Activated CD8-positive, alpha-beta T cell treated with anti-CD3 and anti-CD28 coated beads, Interleukin-2, amount 10 ng/mL, durations not matched to agents 7 days and 5 days (primary cell): ENCODE measurements around the gene PXDN. TPM values are rescaled to one million over a fixed set of nuclear protein-coding genes. Genes with fewer than 3 reads are reported as not detected.

Experiments
- ATAC-seq: fragments of 150-1000 bp; cut with Tn5 transposase; one replicate; pipeline ENCODE4 v1.10.0; 2021; ENCODE audit warnings: moderate library complexity
- CTCF ChIA-PET: fragments of 350-600 bp; sonication (Branson Sonifier 250); formaldehyde crosslinking; loops from one replicate; lab custom pipeline; 2021; ENCODE audit warnings: antibody characterized with exemption; lab: Charles Lee
- POLR2A ChIA-PET: fragments of 350-600 bp; sonication (Branson Sonifier 250); formaldehyde crosslinking; loops from one replicate; lab custom pipeline; 2021; ENCODE audit warnings: antibody characterized with exemption; lab: Charles Lee
- DNase-seq: peaks from one replicate; pipeline ENCODE4 v3.0.0-alpha.2; 2020
- H3K27ac Mint-ChIP-seq: one replicate; pipeline ENCODE4 v1.8.0; 2021; ENCODE audit warnings: mild to moderate bottlenecking, mixed read lengths
- H3K27me3 Mint-ChIP-seq: one replicate; pipeline ENCODE4 v1.8.0; 2021; ENCODE audit warnings: low read depth, mixed read lengths
- H3K36me3 Mint-ChIP-seq: one replicate; pipeline ENCODE4 v1.8.0; 2021; ENCODE audit warnings: low read depth, mixed read lengths
- H3K4me1 Mint-ChIP-seq: one replicate; pipeline ENCODE4 v1.8.0; 2021; ENCODE audit warnings: low read depth, mixed read lengths
- H3K4me3 Mint-ChIP-seq: one replicate; pipeline ENCODE4 v1.8.0; 2021; ENCODE audit warnings: mild to moderate bottlenecking, mixed read lengths
- H3K9me3 Mint-ChIP-seq: one replicate; pipeline ENCODE4 v1.8.0; 2022; ENCODE audit warnings: mixed read lengths; ENCODE audit not compliant: insufficient read depth
- total RNA-seq, 2 experiments: library from RNA; stranded (reverse); gene quantifications; one replicate each; pipeline ENCODE4 v1.2.3, GENCODE V29; 2021

PXDN gene
- total RNA-seq, 2 experiments from 2014 or later, result 0.26 to 0.92 TPM

DNA sequence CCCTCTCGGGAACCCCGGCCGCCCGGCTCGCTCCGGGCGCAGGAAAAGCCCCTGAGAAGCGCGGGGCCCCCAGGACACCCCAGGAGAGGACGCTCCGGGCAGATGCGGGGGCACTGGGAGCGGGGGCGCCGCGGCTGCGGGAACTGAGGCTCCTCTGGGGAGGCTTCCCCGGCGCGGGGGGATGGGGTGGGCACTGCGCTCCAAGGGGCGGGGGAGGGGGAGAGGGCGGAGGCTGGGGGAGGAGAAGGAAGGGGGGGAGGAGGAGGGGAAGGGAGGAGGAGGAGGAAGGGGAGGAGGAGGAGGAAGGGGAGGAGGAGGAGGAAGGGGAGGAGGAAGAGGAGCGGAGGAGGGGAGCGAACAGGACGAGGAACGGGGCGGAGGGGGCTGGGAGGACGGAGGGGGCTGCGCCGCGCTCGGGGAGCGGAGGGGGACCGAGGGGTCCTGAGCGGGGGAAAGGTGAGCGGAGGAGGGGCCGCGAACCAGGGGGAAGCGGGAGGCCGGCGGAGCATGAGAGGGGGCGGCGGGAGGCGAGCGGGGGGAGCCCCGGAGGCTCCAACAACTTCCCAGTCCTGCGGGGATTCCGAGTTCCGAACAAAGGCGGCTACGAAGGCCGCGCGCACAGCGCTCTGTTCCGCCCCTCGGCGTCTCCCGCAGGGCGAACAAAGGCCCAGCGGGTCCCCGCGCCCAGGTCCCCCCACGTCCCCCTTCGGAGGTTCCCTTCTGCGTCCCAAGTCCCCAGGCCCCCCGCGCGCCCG, 742 bp downstream of the PXDN start:
- ChIA-PET POLR2A (no interaction called here), CTCF (no interaction called here)
- Mint-ChIP-seq H3K4me3 (no peak overlapping the region), H3K27me3 (peaks cover 33% of the 10 kb centered on the region), H3K36me3 (no peaks in the 10 kb centered on the region), H3K27ac (no peak overlapping the region), H3K4me1 (peaks cover 9% of the 10 kb centered on the region), H3K9me3 (no peaks in the 10 kb centered on the region)
- DNase-seq (peak; percentile 10), ATAC-seq (peak; percentile 25)

DNA sequence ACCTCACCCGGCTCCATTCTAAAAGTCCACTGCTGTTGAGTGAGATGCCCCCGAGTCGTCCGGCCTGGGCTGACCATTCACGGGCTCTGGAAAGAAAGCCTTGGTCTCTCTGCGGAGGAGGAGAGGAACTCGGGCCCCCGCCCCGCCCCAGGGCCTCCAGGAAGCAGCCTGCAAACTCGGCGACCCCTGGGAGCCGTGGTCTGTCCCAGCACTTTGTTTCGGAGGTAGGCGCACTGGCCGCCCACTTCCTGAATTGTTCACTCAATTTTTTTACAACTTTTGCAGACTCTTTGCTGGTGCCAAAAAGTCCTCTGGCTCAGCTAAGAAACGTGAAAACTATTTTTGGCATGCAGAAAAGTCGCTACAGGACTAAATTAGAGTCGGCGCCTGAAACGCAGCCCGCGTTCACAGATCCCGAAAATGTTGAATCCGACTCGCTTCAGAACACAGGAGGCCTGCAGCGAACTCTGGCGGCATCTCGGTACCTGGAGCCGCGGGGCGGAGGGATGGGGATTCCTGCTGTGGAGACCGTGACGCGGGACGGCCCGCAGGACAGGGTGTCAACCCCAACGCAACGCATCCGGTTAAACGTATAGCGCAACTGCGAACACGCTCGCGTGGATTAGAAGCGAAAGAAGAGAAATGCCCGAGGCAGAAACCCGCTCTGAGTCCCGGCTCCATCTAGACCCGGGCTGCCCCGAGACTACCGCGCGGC, 1.5 kb downstream of the PXDN start:
- ChIA-PET POLR2A (no interaction called here), CTCF (no interaction called here)
- H3K9me3 Mint-ChIP-seq, result no peaks in the 10 kb centered on the region
- H3K4me3 Mint-ChIP-seq, result peak overlapping the region; percentile 59
- peaks cover 9% of the 10 kb centered on the region for H3K4me1 Mint-ChIP-seq
- no peak overlapping the region for H3K27ac Mint-ChIP-seq
- ATAC-seq (peak; percentile 54), DNase-seq (peak; percentile 31)
- H3K27me3 Mint-ChIP-seq, result peaks cover 33% of the 10 kb centered on the region
- no peaks in the 10 kb centered on the region for H3K36me3 Mint-ChIP-seq

DNA sequence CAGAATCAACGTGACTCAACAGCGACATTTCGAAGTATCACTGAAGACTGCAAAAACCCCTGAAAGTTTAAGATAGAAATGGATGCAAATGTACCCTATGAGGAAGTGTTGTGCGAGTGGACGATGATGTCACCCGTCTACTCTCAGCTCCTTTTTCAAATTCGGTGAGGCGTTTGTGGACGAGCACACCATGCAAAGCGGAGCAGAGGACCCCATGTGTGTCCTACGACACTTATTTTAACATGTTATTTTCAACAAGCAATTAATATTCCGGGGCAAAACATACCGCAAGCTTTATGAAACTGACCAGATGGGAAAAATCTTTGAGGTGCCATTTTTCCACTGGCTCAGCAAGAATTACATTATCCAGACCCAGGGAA, 2.0 kb downstream of the PXDN start:
- Mint-ChIP-seq H3K4me1 (peaks cover 9% of the 10 kb centered on the region), H3K27ac (no peak overlapping the region), H3K9me3 (no peaks in the 10 kb centered on the region), H3K4me3 (peak overlapping the region; percentile 25), H3K36me3 (no peaks in the 10 kb centered on the region), H3K27me3 (peaks cover 33% of the 10 kb centered on the region)
- ChIA-PET POLR2A (no interaction called here), CTCF (no interaction called here)
- no peak for ATAC-seq
- DNase-seq, result no peak

DNA sequence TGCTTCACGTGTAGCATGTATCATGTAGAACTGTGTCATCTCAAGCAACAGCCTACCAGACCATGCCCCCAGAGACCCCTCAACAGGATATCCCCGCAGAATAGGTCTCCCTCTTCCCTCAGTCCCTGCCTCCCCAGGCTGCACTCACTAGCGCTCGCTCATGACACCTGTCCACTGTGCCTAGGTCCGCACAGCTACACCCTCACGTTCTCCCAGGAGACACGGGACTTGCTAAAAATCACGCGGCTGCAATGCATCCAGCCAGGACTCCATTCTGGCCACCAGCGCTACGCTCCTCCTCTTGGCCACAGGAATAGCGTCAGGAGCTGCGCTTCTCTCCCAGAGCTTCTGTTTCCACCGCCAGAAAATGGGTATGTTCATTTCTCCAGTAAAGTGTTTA, 2.5 kb downstream of the PXDN start:
- ChIA-PET POLR2A (no interaction called here), CTCF (no interaction called here)
- Mint-ChIP-seq H3K4me1 (peaks cover 9% of the 10 kb centered on the region), H3K9me3 (no peaks in the 10 kb centered on the region), H3K36me3 (no peaks in the 10 kb centered on the region), H3K27me3 (peaks cover 31% of the 10 kb centered on the region), H3K4me3 (no peak overlapping the region), H3K27ac (no peak overlapping the region)
- DNase-seq (no peak), ATAC-seq (no peak)

DNA sequence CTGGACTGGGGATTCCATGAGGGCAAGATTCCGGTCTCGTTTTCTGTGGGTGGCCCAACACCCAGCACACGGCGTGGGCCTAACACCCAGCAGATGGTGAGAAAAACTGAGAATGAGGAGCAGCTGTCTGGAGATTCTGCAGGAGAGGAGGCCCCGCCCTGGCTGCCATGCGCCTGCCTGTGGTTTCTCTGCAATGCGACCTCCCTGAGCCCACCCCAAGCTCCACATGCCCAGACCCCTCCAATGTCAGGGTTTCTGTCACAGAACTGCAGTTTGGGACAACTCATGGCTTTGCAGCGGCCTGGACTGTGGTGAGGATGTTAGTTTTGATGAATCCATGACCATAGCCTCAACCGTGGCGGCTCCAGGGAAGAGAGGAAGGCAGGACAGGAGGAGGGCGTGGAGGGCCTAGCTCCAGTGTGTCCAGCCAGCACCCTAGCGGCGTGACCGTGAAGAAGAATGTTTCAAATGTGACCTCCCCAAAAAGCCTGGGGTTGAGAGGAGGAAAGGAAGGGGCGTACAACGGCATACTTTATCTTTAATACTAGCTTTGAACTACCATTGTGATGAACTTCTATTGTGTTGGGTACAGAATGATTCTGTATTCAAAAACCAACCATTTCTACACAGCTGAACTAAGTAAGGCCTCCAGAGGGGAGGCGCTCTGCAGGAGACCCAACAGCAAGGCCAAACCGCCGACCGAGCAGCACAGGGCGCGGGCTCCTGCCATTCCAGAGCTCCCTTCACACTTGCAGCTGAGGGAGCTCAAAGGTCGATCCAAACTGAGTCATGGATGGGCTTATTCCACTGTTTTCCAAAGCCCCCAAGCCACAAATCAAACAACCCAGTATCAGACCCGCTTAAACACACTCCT, 3.4 kb downstream of the PXDN start:
- ChIA-PET CTCF (interaction anchor here (0.9 kb wide), 1 partner anchor 10 kb away, joined by 3 read pairs; no protein-coding TSS in a partner anchor), POLR2A (no interaction called here)
- H3K27ac Mint-ChIP-seq, result no peak overlapping the region
- H3K9me3 Mint-ChIP-seq, result no peaks in the 10 kb centered on the region
- H3K27me3 Mint-ChIP-seq, result peaks cover 23% of the 10 kb centered on the region
- H3K36me3 Mint-ChIP-seq, result no peaks in the 10 kb centered on the region
- H3K4me3 Mint-ChIP-seq, result no peak overlapping the region
- peak; percentile 15 for DNase-seq
- no peak for ATAC-seq
- H3K4me1 Mint-ChIP-seq, result peaks cover 9% of the 10 kb centered on the region

DNA sequence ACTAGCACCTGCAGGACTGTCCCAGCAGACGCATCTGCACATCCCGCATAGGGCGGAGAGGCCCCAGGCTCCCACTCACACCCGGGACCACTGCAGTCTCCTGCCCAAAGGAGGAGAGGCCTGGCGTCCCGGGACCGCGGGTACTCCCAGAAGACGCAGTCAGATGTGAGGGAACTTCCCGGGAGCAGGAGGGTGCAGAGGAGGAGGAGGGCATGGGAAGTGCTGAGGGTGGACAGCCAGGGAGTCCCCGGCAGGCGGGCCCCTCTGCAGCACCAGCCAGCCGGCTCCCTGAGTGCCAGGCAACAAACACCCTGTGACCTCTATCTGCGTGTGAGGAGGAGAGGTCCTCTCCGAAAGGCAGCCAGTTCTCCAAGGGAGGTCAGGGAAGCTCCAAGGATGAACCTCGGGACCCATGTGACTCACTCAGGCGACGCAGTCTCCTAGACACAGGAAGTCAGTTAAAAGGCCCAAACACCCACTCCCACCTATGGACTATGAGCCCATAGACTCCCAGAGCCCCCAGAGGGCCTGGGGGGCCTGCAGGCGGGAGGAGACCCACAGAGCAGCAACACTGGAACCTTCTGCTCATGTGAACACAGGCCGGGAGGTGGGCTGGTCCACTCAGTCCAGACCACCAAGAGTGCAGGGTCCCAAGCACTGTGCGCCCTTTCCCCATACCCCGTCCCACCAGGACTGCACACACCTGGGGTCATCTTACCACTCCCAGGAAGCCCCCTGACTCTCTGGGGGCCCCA, 4.2 kb downstream of the PXDN start:
- no peak overlapping the region for H3K27ac Mint-ChIP-seq
- peaks cover 21% of the 10 kb centered on the region for H3K27me3 Mint-ChIP-seq
- H3K36me3 Mint-ChIP-seq, result no peaks in the 10 kb centered on the region
- H3K9me3 Mint-ChIP-seq, result no peaks in the 10 kb centered on the region
- ChIA-PET CTCF (interaction anchor here (0.9 kb wide), 1 partner anchor 11 kb away, joined by 3 read pairs; no protein-coding TSS in a partner anchor), POLR2A (no interaction called here)
- DNase-seq (peak; percentile 4), ATAC-seq (no peak)
- H3K4me3 Mint-ChIP-seq, result no peak overlapping the region
- peaks cover 9% of the 10 kb centered on the region for H3K4me1 Mint-ChIP-seq

DNA sequence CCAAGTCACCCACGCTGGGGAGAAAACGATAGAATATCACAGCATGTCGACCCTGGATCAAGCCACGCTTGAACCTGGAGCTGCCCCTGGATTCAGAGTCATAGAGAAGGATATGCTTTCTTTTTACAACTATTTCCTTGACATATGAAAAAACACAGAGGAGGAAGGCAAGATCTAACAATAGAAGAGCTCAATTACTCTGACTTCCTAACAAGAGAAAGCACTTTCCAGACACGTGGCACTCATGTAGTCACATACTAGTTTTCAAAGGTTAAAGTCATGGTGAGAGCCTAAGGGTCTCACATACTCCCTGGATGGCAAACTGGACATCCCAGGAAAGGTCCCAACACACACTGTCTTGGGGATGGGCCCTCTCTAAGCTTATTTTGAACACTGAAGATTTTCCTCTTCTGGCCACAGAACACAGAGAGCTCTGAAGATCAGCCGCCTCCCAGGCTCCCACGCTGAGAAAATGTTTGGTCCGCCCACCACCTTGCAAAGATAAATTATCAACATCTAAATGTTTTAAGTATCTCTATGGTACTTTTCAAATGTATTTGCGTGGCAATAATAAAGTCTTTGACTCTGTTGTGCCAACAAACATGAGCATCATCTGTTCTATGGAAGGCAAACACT, 4.9 kb downstream of the PXDN start:
- DNase-seq (no peak), ATAC-seq (no peak)
- Mint-ChIP-seq H3K27me3 (peaks cover 18% of the 10 kb centered on the region), H3K36me3 (no peaks in the 10 kb centered on the region), H3K9me3 (no peaks in the 10 kb centered on the region), H3K4me1 (peaks cover 6% of the 10 kb centered on the region), H3K4me3 (no peak overlapping the region), H3K27ac (no peak overlapping the region)
- ChIA-PET CTCF (no interaction called here), POLR2A (no interaction called here)

DNA sequence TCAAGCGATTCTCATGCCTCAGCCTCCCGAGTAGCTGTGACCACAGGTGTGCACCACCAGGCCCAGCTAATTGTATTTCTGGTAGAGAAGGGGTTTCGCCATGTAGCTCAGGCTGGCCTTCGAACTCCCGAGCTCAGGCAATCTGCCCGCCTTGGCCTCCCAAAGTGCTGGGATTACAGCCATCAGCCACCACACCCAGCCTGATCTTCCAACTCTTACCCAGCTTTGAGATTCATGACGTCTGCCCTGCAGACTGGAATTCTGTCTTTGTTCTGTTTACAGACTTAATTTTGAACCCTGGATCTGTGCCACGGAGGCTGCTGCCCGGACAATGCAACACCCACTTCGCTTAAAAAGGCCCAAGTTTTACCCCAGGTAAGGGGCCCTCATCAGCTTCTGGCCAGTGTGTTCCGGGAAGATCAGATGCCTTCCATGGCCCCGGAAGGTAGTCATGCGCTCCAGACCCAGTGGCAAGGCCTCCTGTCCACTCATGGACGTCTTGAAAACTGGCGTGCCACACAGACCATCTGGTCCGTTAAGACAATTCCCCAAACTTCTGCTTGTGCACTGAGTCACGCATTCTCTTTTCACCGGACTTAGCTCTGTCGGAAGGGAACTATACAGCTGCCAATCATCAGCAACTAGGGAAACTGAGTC, 5.5 kb downstream of the PXDN start:
- ATAC-seq (no peak), DNase-seq (peak; percentile 9)
- no peak overlapping the region for H3K27ac Mint-ChIP-seq
- ChIA-PET POLR2A (no interaction called here), CTCF (interaction anchor here (1.6 kb wide), 1 partner anchor 12 kb away, joined by 4 read pairs; no protein-coding TSS in a partner anchor)
- H3K4me1 Mint-ChIP-seq, result peaks cover 6% of the 10 kb centered on the region
- H3K9me3 Mint-ChIP-seq, result no peaks in the 10 kb centered on the region
- no peak overlapping the region for H3K4me3 Mint-ChIP-seq
- H3K27me3 Mint-ChIP-seq, result peaks cover 18% of the 10 kb centered on the region
- H3K36me3 Mint-ChIP-seq, result no peaks in the 10 kb centered on the region

DNA sequence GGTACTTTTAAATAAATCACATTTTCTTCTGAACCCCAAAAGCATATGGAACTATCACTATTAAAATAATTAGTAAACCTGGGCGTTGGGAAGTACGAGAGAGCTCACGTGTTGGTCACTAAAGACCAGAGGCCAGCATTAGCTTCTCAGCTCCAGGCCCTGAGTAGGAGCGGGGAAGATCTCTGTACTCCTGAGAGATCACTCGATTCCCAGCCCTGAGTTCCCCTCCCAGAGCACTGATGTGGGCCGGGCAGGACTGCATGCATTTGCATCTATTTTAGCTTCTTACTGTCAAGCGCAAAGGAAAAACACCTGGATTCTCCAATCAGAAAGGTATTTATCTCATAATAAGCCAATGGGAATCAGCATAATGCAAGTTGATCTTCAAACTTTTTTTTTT, 6.2 kb downstream of the PXDN start:
- POLR2A ChIA-PET, result no interaction called here
- CTCF ChIA-PET, result interaction anchor here (1.6 kb wide), 1 partner anchor 13 kb away, joined by 4 read pairs; no protein-coding TSS in a partner anchor
- Mint-ChIP-seq H3K9me3 (no peaks in the 10 kb centered on the region), H3K27ac (no peak overlapping the region), H3K36me3 (no peaks in the 10 kb centered on the region), H3K27me3 (peaks cover 18% of the 10 kb centered on the region), H3K4me3 (no peak overlapping the region), H3K4me1 (peaks cover 6% of the 10 kb centered on the region)
- ATAC-seq (no peak), DNase-seq (peak; percentile 4)

DNA sequence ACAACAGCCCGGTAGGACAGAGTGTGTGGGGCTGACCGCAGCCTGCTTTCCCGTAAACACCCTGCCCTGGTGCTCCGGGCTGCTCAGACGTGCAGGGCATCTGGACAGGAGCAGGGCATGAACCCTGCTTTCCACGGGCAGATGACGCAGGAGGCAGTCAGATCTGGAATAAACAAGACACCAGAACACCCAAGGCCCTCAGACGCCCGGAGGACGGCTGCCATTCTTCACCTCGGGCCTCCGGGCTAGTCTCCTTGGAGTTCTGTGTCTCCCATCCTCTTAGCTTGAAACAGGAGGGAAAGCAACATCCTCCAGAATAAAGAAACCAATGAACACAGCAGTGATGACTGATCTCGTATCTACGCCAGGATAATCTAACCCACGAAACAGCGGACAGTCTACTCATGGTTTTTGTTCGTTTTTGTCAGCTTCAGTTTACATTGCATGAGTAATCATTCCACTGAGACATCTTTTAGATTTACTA, 7.3 kb downstream of the PXDN start:
- Mint-ChIP-seq H3K27ac (no peak overlapping the region), H3K27me3 (peaks cover 8% of the 10 kb centered on the region), H3K36me3 (no peaks in the 10 kb centered on the region), H3K4me3 (no peak overlapping the region), H3K9me3 (no peaks in the 10 kb centered on the region), H3K4me1 (no peaks in the 10 kb centered on the region)
- ChIA-PET POLR2A (no interaction called here), CTCF (interaction anchor here (1.6 kb wide), 1 partner anchor 14 kb away, joined by 4 read pairs; no protein-coding TSS in a partner anchor)
- no peak for DNase-seq
- ATAC-seq, result no peak
